Measurements from ENCODE around the gene BLCAP.
A peak's percentile ranks its signal among the peaks of the same experiment; 100 is the strongest.
"Not testable (repeated sequence)": the region's sequence is repeated elsewhere in the genome, so short reads cannot be mapped to it uniquely, and the experiment has no call there.

The BLCAP gene

GRCh38 chr20:37543828-37544227, 16.2 kb upstream of the BLCAP start:
- H3K27me3 Mint-ChIP-seq: peaks cover 2% of the 10 kb centered on the region
- no peak for ATAC-seq
- H3K9me3 Mint-ChIP-seq: no peaks in the 10 kb centered on the region
- no peaks in the 10 kb centered on the region for H3K4me1 Mint-ChIP-seq
- H3K27ac Mint-ChIP-seq: no peak overlapping the region
- H3K36me3 Mint-ChIP-seq (ENCODE audit: low read depth): no peaks in the 10 kb centered on the region
- DNase-seq: no peak
- H3K4me3 Mint-ChIP-seq: no peak overlapping the region

- no peaks in the 10 kb centered on the region for H3K4me1 Mint-ChIP-seq
- no peaks in the 10 kb centered on the region for H3K36me3 Mint-ChIP-seq (ENCODE audit: low read depth)
- DNase-seq (no peak), ATAC-seq (no peak)
- peaks cover 2% of the 10 kb centered on the region for H3K27me3 Mint-ChIP-seq
- no peaks in the 10 kb centered on the region for H3K9me3 Mint-ChIP-seq
- H3K27ac Mint-ChIP-seq: no peak overlapping the region
- no peak overlapping the region for H3K4me3 Mint-ChIP-seq
These were observed 14.6 kb upstream of the BLCAP start for GRCh38 chr20:37542281-37542680.

GRCh38 chr20:37541326-37541725, 13.7 kb upstream of the BLCAP start:
- Mint-ChIP-seq H3K27ac (no peak overlapping the region), H3K4me1 (no peaks in the 10 kb centered on the region), H3K4me3 (no peak overlapping the region), H3K9me3 (no peaks in the 10 kb centered on the region), H3K36me3 (ENCODE audit: low read depth) (no peaks in the 10 kb centered on the region), H3K27me3 (no peaks in the 10 kb centered on the region)
- ATAC-seq: no peak
- no peak for DNase-seq

DNA sequence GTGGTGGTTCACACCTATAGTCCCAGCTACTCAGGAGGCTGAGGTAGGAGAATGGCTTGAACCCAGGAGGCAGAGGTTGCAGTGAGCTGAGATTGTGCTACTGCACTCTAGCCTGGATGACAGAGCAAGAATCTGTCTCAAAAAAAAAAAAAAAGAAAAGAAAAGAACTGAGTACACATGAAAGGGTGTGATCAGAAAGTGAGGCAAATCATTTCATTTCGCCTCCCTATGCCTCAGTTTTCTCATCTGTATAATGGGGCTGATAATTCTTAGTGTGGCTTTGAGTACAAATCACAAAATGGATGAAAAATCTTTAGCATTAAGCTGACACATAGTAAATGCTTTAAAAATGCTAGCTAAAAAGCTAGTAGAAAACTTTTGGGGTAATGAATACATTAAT, 13.2 kb upstream of the BLCAP start:
- H3K27ac Mint-ChIP-seq; H3K4me1 Mint-ChIP-seq; H3K27me3 Mint-ChIP-seq; H3K4me3 Mint-ChIP-seq; H3K36me3 Mint-ChIP-seq (ENCODE audit: low read depth); DNase-seq; H3K9me3 Mint-ChIP-seq; ATAC-seq: not testable (repeated sequence)

GRCh38 chr20:37540001-37540400, 12.3 kb upstream of the BLCAP start:
- no peak for ATAC-seq
- Mint-ChIP-seq H3K9me3 (no peaks in the 10 kb centered on the region), H3K27me3 (no peaks in the 10 kb centered on the region), H3K27ac (no peak overlapping the region), H3K36me3 (ENCODE audit: low read depth) (no peaks in the 10 kb centered on the region), H3K4me1 (no peaks in the 10 kb centered on the region), H3K4me3 (no peak overlapping the region)
- DNase-seq: no peak

DNA sequence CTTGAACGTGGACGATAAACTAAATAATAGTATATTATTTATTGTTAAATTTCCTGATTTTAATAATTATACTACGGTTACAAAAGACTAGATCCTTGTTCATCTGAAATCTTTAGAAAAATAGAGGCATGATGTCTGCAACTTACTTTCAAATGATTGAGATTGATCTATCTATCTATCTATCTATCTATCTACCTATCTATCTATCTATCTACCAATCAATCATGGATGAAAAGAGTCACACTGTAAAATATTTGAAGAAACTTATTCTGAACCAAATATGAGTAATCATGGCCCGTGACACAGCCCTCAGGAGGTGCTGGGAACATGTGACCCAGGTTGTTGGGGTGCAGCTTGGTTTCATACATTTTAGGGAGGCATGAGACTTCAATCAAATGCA, 11.7 kb upstream of the BLCAP start:
- DNase-seq (no peak), ATAC-seq (no peak)
- H3K27me3 Mint-ChIP-seq: peaks cover 2% of the 10 kb centered on the region
- H3K4me3 Mint-ChIP-seq: no peak overlapping the region
- H3K27ac Mint-ChIP-seq: no peak overlapping the region
- H3K4me1 Mint-ChIP-seq: peaks cover 4% of the 10 kb centered on the region
- H3K9me3 Mint-ChIP-seq: no peaks in the 10 kb centered on the region
- H3K36me3 Mint-ChIP-seq (ENCODE audit: low read depth): no peaks in the 10 kb centered on the region

GRCh38 chr20:37538003-37538402, 10.3 kb upstream of the BLCAP start:
- Mint-ChIP-seq H3K36me3 (ENCODE audit: low read depth) (no peaks in the 10 kb centered on the region), H3K4me1 (peaks cover 6% of the 10 kb centered on the region), H3K27me3 (peaks cover 2% of the 10 kb centered on the region), H3K27ac (no peak overlapping the region), H3K9me3 (no peaks in the 10 kb centered on the region), H3K4me3 (no peak overlapping the region)
- no peak for ATAC-seq
- no peak for DNase-seq

- Mint-ChIP-seq H3K9me3 (no peaks in the 10 kb centered on the region), H3K27me3 (peaks cover 2% of the 10 kb centered on the region), H3K4me3 (no peak overlapping the region), H3K27ac (no peak overlapping the region), H3K36me3 (ENCODE audit: low read depth) (no peaks in the 10 kb centered on the region), H3K4me1 (peaks cover 6% of the 10 kb centered on the region)
- ATAC-seq (no peak), DNase-seq (no peak)
These were observed 9.8 kb upstream of the BLCAP start for GRCh38 chr20:37537505-37537904.

- Mint-ChIP-seq H3K9me3 (no peaks in the 10 kb centered on the region), H3K4me1 (peaks cover 6% of the 10 kb centered on the region), H3K36me3 (ENCODE audit: low read depth) (no peaks in the 10 kb centered on the region), H3K27me3 (peaks cover 2% of the 10 kb centered on the region), H3K27ac (no peak overlapping the region), H3K4me3 (no peak overlapping the region)
- no peak for ATAC-seq
- DNase-seq: no peak
These were observed 7.9 kb upstream of the BLCAP start for GRCh38 chr20:37535443-37536132.

DNA sequence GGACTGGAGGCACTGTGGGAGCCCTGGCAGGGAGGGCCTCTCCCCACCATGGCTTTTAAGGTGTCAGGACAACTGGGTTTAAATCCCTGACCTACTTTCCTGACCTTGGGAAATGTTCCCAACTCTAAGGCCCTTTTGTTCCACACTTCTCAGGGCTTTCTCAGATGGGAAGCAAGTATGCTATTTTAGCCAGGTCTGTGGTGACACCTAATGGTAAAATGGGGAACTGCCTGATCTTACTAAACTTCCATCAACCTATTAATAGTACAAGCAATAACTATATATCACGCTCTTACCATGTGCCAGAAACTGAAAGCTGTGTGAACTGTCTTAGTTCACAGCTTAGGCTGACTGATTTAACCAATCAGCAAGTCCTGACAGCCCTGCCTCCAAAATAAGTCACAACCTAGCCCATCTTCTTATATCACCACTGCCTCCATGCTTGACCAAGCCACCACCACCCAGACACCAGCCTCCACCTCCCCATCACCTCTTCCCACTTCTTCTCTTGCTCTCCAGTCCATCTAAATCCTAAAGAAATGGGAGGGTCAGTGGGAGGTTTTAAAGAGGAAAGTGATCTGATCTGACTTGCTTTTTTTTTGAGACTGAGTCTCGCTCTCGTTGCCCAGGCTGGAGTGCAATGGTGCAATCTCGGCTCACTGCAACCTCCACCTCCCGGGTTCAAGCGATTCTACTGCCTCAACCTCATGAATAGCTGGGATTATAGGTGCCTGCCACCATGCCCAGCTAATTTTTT, 6.9 kb upstream of the BLCAP start:
- ATAC-seq (peak; percentile 88), DNase-seq (peak; percentile 35)
- peaks cover 6% of the 10 kb centered on the region for H3K4me1 Mint-ChIP-seq
- H3K27me3 Mint-ChIP-seq: peaks cover 2% of the 10 kb centered on the region
- H3K4me3 Mint-ChIP-seq: no peak overlapping the region
- H3K9me3 Mint-ChIP-seq: no peaks in the 10 kb centered on the region
- no peak overlapping the region for H3K27ac Mint-ChIP-seq
- no peaks in the 10 kb centered on the region for H3K36me3 Mint-ChIP-seq (ENCODE audit: low read depth)

GRCh38 chr20:37533154-37533715, 5.6 kb upstream of the BLCAP start:
- Mint-ChIP-seq H3K27ac (no peak overlapping the region), H3K27me3 (peaks cover 2% of the 10 kb centered on the region), H3K9me3 (no peaks in the 10 kb centered on the region), H3K36me3 (ENCODE audit: low read depth) (no peaks in the 10 kb centered on the region), H3K4me1 (peaks cover 17% of the 10 kb centered on the region), H3K4me3 (no peak overlapping the region)
- ATAC-seq (no peak), DNase-seq (no peak)

- Mint-ChIP-seq H3K4me3 (no peak overlapping the region), H3K27ac (no peak overlapping the region), H3K27me3 (peaks cover 2% of the 10 kb centered on the region), H3K4me1 (peaks cover 19% of the 10 kb centered on the region), H3K36me3 (ENCODE audit: low read depth) (no peaks in the 10 kb centered on the region), H3K9me3 (no peaks in the 10 kb centered on the region)
- no peak for ATAC-seq
- no peak for DNase-seq
These were observed 4.2 kb upstream of the BLCAP start for GRCh38 chr20:37531856-37532255.

- H3K27ac Mint-ChIP-seq: no peak overlapping the region
- peaks cover 28% of the 10 kb centered on the region for H3K4me1 Mint-ChIP-seq
- DNase-seq (no peak), ATAC-seq (no peak)
- no peaks in the 10 kb centered on the region for H3K36me3 Mint-ChIP-seq (ENCODE audit: low read depth)
- no peaks in the 10 kb centered on the region for H3K9me3 Mint-ChIP-seq
- no peak overlapping the region for H3K4me3 Mint-ChIP-seq
- H3K27me3 Mint-ChIP-seq: peaks cover 2% of the 10 kb centered on the region
These were observed 3.0 kb upstream of the BLCAP start for GRCh38 chr20:37530696-37531095.

DNA sequence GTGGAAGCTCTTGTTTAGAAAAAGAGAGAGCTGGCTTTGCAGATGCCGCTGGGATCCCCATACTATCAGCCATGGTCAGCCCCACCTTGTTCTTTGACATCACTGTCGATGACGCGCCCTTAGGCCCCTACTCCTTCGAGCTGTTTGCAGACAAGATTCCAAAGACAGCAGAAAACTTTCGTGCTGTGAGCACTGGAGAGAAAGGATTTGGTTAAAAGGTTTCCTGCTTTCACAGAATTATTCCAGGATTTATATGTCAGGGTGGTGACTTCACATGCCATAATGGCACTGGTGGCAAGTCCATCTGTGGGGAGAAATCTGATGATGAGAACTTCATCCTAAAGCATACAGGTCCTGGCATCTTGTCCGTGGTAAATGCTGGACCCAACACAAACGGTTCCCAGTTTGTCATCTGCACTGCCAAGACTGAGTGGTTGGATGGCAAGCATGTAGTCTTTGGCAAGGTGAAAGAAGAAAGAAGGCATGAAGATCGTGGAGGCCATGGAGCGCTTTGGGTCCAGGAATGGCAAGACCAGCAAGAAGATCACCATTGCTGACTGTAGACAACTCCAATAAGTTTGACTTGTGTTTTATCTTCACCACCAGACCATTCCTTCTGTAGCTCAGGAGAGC, 2.4 kb upstream of the BLCAP start:
- peaks cover 2% of the 10 kb centered on the region for H3K27me3 Mint-ChIP-seq
- H3K4me3 Mint-ChIP-seq: no peak overlapping the region
- DNase-seq: no peak
- no peak for ATAC-seq
- H3K9me3 Mint-ChIP-seq: no peaks in the 10 kb centered on the region
- H3K4me1 Mint-ChIP-seq: peaks cover 34% of the 10 kb centered on the region
- no peak overlapping the region for H3K27ac Mint-ChIP-seq
- no peaks in the 10 kb centered on the region for H3K36me3 Mint-ChIP-seq (ENCODE audit: low read depth)
